ENCODE data around the gene ZNF362. TPM values are rescaled to one million over a fixed set of nuclear protein-coding genes. Genes with fewer than 3 reads are reported as not detected.

The ZNF362 gene
- total RNA-seq, 1 experiment from 2014 or later = 11.1 TPM

DNA sequence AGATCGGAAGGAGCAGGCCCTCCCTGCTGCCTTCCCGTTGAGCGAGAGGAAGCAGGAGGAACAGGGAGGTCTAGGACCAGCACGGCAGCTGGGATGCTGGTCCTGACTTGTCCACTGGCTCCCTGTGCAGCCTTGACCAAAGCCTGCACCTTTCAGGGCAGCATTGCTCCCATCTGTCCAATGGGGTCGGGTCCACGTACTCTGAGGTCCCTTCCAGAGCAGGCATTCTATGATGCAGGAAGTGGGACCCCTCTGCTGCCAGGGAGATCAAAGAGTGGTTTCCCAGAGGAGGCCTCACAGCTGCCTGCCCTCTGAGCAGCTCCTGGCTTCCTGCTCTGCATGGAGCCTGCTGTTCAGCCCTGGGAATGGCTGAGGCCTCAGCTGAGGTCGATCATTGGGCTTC, 21.7 kb upstream of the ZNF362 start:
- H3K27ac ChIP-seq (ENCODE audit: low read depth, low read length) = no peak overlapping the region; the same call in 1 of the 2 replicates
- no peak overlapping the region for H3K9ac ChIP-seq (ENCODE audit: low read length)
- no peaks in the 10 kb centered on the region for H3K9me3 ChIP-seq (ENCODE audit: control insufficient read depth in 1 of 2, insufficient read depth in 1 of 2, low read depth in 1 of 2, low read length in 2 of 2)
- H3K9me2 ChIP-seq (ENCODE audit: insufficient read depth) = no peaks in the 10 kb centered on the region
- DNase-seq (ENCODE audit: low read depth, low spot score) (no peak), ATAC-seq (no peak)
- H3K4me2 ChIP-seq (ENCODE audit: low read length) = no peak overlapping the region
- no peaks in the 10 kb centered on the region for H3K27me3 ChIP-seq (ENCODE audit: insufficient read depth, low read length)
- no peak overlapping the region for H3K4me3 ChIP-seq (replicated peaks in 1 of 2; ENCODE audit: low read depth in 1 of 2, low read length in 2 of 2)
- intact Hi-C loops (cut with micrococcal nuclease) = no loop called here
- RAD21 ChIA-PET (ENCODE audit: low non-redundant PET in 1 of 2, low total read pairs in 2 of 2, uncharacterized antibody in 2 of 2, unreplicated experiment in 2 of 2) = no interaction called here
- POLR2A ChIA-PET = no interaction called here
- no TSS peak for BruUV-seq (replicated peaks)
- no peaks in the 10 kb centered on the region for H4K20me1 ChIP-seq (ENCODE audit: insufficient read depth)
- H2AFZ ChIP-seq (ENCODE audit: low read depth, low read length, poor library complexity, severe bottlenecking) = no peak overlapping the region
- TF ChIP-seq SP1 (IDR thresholded peaks at IDR 0.05; ENCODE audit: low read depth) (no peak), SRF (IDR thresholded peaks at IDR 0.05; ENCODE audit: low read depth) (no peak), CEBPB (IDR thresholded peaks at IDR 0.05; ENCODE audit: low read depth) (no peak), YY1 (IDR thresholded peaks at IDR 0.05; ENCODE audit: extremely low read depth, insufficient replicate concordance, low read depth, low read length) (no peak), FOSL1 (IDR thresholded peaks at IDR 0.05; ENCODE audit: low read depth) (no peak), EZH2phosphoT487 (IDR thresholded peaks at IDR 0.05; ENCODE audit: borderline replicate concordance) (no peak), ZNF274 (IDR thresholded peaks at IDR 0.05; ENCODE audit: low read depth, low read length) (no peak), JUND (IDR thresholded peaks at IDR 0.05) (no peak), ELF1 (IDR thresholded peaks at IDR 0.05; ENCODE audit: borderline replicate concordance, low read depth) (no peak), REST (IDR thresholded peaks at IDR 0.05; ENCODE audit: low read depth) (no peak), POLR2A (IDR thresholded peaks at IDR 0.05; ENCODE audit: borderline replicate concordance, extremely low read depth, insufficient read depth, insufficient read length) (no peak)
- TF ChIP-seq, protein P1, sequence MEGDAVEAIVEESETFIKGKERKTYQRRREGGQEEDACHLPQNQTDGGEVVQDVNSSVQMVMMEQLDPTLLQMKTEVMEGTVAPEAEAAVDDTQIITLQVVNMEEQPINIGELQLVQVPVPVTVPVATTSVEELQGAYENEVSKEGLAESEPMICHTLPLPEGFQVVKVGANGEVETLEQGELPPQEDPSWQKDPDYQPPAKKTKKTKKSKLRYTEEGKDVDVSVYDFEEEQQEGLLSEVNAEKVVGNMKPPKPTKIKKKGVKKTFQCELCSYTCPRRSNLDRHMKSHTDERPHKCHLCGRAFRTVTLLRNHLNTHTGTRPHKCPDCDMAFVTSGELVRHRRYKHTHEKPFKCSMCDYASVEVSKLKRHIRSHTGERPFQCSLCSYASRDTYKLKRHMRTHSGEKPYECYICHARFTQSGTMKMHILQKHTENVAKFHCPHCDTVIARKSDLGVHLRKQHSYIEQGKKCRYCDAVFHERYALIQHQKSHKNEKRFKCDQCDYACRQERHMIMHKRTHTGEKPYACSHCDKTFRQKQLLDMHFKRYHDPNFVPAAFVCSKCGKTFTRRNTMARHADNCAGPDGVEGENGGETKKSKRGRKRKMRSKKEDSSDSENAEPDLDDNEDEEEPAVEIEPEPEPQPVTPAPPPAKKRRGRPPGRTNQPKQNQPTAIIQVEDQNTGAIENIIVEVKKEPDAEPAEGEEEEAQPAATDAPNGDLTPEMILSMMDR (IDR thresholded peaks at IDR 0.05 in 2 of 3, conservative IDR thresholded peaks at IDR 0.05 in 1 of 3; ENCODE audit: borderline replicate concordance in 1 of 3, insufficient read depth in 1 of 3, low read depth in 2 of 3, low read length in 2 of 3) = no peak
- no peaks in the 10 kb centered on the region for H3K36me3 ChIP-seq (ENCODE audit: control insufficient read depth in 1 of 2, insufficient read depth in 2 of 2, low read length in 2 of 2)
- H3K4me1 ChIP-seq (ENCODE audit: control insufficient read depth in 1 of 2, insufficient read depth in 2 of 2, low read length in 2 of 2) = peaks cover 9 to 12% of the 10 kb centered on the region in 2 experiments; a peak in 2 of 4 replicates
- no peaks in the 10 kb centered on the region for H3K79me2 ChIP-seq (ENCODE audit: insufficient read depth, low read length)
- CTCF ChIA-PET = no interaction called here

Data from HCT116 (cell line).